NCI-H446 (cell line): ENCODE data around the gene ZBTB18.
"Not testable (repeated sequence)": the region's sequence is repeated elsewhere in the genome, so short reads cannot be mapped to it uniquely, and the experiment has no call there.

Experiments used
- DNase-seq, 2 experiments: peaks; one replicate each; lab custom pipeline; 2025; lab: John Stamatoyannopoulos, UW

The ZBTB18 gene

GRCh38 chr1:244041466-244042120 lies 9.5 kb upstream of the ZBTB18 start:
- DNase-seq = no peak

DNA sequence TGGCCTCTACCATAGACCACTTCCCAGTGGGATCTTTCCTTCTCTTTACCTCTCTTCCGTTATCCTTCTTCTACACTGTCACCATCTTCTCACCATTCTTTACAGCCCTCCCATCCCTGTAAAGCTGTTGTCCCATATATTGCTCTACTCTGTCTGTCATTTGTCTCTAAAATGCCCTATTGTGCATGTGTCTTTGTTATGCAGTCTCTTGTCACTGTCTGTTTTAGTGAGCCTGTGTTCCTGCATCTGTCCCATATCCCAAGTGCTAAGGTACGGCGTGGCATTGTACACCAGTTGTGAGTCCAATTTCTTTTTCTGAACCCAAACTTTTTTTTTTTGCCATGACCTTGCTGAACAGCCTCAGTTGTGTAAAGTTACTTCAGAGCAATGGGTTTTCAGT lies 8.8 kb upstream of the ZBTB18 start:
- DNase-seq = no peak

GRCh38 chr1:244044423-244044822 lies 6.7 kb upstream of the ZBTB18 start:
- DNase-seq = no peak

DNA sequence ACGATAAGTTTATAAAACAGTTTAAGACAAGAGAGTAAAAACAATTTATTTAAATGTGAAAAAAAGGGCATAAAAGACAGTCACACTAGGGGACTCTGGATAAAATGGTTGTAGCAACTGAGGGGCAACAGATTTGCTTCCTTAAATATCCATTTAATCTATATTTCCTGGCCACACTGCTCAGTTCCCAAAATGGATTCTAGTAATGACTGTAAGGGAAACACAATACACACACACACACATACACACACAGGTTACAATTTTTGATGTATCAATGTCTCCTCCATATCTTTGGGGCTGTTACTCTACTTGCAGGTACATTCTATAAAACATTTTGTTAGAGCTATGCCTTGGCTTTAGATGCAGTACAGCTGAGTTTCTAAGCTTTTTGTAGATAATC lies 4.8 kb upstream of the ZBTB18 start:
- DNase-seq = not testable (repeated sequence)

- DNase-seq = no peak
Observed at GRCh38 chr1:244046907-244047611, 4.0 kb upstream of the ZBTB18 start.

DNA sequence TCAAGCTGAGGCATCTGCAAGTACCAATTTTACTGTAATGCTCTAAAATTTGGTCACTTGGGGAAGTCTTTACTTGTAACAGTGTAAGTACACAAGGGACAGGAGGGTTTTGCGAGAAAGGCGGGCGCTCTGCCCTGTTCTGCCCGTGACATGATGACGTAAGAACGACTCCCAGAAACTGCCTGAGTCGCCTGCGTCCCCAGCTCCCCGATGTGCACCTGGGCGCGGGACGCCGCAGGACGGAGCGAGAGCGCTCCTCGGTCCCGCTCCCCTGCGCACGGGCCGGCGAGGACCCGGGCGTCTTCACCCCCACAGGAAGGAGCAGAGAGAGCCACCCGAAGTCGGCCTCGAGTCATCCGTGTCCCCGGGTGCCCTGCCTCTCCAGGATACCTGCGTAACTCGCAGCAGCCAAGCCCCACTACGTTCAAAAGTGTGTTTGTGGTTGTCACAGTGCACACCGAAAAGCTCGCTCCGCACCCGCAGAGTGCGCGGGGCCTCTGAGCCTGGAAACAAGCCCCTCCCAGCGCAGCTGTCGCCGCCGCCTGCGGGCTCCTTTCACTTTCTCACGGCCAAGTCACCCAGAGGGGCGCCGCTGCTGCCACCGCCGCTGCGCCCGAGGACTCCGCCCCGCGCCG lies 3.3 kb upstream of the ZBTB18 start:
- DNase-seq = peak; percentile 31 to 48

DNA sequence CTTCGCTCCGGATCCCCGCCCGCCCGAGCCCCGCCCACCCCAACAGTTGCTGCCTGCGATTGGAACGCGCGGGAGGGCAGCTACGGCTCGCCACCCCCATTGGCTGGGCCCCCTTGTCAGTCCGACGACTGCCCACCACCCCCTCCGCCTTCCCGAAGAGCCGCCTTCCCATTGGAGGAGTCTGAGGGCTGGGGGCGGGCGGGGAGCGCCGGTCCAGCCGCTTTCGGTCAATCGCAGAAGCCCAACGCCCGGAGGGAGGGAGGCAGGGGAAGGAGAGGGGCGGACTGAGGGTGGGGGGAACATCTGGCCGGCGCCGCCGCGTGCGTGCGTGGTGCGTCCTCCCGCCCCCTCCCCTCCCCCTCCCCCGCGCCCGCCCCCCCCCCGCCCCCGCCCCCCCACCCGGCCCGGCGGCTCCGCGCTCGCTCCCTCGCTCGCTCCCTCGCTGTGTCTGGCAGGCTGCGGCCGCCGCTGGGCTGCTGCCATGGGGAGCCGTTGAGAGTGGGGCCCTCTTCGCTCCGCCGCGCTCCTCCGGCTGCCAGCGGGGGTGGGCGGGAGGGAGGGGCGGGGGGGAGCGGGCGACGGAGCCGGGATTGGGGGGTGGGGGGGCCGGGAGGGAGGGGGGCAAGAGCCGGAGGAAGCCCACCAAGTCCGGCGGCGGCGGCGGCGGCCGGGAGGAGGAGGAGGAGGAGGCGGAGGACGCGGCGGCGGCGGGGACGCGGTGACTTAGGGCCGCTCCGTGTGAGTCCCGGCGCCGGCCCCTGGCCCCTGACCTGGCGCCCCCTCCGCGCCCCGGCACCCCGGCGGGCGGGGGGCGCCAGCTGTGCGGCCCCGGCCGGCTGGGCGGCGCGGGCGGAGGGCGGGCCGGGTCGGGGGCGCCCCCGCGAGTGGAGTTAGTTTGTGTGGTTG lies 2.6 kb upstream of the ZBTB18 start:
- DNase-seq = peak; percentile 97 to 100

- DNase-seq = peak; percentile 25 to 56
Observed at GRCh38 chr1:244049162-244050013, 1.7 kb upstream of the ZBTB18 start.

GRCh38 chr1:244050014-244050834 lies 859 bp upstream of the ZBTB18 start:
- DNase-seq = peak in 1 of 2 experiments; percentile 54

GRCh38 chr1:244052016-244052727 lies 1.1 kb downstream of the ZBTB18 start:
- DNase-seq = peak; percentile 31 to 69

DNA sequence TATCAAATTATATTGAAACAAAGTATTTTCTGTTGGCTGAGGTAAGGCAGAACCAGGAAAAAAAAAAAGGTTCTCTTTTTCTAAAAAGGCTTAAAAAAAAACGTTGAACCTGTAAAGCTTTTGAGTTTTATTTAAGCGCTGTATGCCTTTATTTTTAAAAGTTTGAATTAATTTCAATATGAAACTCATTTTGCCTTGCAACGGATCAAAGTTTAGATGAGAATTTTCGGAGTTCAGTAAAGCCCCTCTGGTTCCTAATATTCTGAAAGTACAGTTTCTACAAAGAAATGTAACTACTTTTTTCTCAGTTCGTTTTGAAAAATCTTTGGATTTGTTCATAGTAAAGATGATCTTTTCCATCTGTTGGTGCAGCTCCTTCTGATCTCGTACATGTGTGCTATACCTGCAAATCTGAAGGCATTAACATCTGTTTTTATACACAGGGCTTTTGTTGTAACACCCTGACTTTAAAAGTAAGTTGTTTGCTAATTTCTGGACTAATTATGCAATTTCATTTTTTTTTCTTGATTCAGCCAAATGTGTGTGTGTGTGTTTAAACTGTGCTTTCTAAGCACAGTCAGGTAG lies 1.7 kb downstream of the ZBTB18 start:
- no peak for DNase-seq

DNA sequence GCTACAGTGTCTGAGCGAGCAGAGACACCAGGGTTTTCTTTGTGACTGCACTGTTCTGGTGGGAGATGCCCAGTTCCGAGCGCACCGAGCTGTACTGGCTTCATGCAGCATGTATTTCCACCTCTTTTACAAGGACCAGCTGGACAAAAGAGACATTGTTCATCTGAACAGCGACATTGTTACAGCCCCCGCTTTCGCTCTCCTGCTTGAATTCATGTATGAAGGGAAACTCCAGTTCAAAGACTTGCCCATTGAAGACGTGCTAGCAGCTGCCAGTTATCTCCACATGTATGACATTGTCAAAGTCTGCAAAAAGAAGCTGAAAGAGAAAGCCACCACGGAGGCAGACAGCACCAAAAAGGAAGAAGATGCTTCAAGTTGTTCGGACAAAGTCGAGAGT lies 2.7 kb downstream of the ZBTB18 start:
- DNase-seq = peak; percentile 49 to 63

DNA sequence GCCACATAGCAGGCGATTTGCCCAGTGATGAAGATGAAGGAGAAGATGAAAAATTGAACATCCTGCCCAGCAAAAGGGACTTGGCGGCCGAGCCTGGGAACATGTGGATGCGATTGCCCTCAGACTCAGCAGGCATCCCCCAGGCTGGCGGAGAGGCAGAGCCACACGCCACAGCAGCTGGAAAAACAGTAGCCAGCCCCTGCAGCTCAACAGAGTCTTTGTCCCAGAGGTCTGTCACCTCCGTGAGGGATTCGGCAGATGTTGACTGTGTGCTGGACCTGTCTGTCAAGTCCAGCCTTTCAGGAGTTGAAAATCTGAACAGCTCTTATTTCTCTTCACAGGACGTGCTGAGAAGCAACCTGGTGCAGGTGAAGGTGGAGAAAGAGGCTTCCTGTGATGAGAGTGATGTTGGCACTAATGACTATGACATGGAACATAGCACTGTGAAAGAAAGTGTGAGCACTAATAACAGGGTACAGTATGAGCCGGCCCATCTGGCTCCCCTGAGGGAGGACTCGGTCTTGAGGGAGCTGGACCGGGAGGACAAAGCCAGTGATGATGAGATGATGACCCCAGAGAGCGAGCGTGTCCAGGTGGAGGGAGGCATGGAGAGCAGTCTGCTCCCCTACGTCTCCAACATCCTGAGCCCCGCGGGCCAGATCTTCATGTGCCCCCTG lies 3.3 kb downstream of the ZBTB18 start:
- DNase-seq = peak; percentile 62

DNA sequence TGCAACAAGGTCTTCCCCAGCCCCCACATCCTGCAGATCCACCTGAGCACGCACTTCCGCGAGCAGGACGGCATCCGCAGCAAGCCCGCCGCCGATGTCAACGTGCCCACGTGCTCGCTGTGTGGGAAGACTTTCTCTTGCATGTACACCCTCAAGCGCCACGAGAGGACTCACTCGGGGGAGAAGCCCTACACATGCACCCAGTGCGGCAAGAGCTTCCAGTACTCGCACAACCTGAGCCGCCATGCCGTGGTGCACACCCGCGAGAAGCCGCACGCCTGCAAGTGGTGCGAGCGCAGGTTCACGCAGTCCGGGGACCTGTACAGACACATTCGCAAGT lies 3.8 kb downstream of the ZBTB18 start:
- DNase-seq = peak; percentile 44 to 63

- peak; percentile 14 to 60 for DNase-seq
Observed at GRCh38 chr1:244056577-244056976, 5.5 kb downstream of the ZBTB18 start.

DNA sequence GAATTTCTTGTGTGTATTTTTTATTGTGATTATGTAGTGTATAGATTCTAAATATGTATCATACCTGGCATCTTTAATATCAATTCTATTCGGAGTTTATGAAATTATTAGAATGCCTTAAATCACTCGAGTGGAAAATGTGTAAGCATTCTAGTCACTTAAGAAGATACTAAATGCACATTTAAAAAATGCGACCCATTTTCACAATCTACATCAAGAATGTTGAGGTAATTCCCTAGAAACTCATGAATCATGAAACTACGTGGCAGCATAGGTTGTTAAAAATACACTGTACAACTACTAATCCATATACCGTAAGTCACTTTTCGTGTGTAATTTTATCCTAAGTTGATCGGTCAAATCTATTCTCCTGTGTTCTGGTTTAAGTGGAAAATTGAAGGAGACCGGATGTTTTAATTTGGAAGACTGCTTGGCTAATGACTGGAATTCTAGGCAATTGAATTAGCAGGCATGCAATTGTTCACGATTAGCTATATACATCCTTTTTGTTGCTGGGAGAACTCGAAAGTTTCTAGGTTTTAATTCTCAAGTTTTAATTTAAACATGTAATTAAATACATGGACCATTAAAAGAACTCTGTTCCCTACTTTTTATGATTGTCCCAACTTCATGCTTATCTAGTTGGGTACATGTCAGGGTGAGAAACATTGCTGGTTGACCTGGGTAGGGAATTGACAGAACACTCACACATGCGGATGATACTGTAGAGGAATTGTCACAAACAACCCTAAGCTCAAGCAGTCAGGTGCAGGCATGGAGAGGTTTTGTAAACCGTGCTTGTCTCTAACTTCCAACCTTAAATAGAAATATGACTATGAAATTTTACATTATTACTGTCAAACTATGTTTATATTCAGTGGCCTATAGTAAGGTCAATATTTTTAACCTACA lies 6.6 kb downstream of the ZBTB18 start:
- peak; percentile 46 to 50 for DNase-seq

DNA sequence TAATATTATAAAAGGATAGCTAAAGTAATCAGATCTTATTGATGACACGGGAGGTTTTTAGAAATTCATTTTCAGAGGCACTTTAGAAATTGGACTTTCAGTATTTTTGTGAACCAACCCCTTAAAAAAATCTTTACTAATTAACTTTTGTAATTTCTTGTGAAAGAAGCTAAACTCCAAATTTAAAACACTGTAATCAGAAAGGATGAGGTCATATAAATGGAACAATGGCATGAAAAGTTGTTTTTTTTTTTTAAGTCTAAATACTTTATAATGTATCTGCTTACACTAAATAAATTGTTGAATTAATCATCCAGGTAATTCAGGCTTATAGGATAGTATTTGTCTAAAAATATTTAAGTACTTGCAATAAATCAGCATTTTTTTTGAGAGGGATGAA lies 9.0 kb downstream of the ZBTB18 start:
- no peak for DNase-seq

DNA sequence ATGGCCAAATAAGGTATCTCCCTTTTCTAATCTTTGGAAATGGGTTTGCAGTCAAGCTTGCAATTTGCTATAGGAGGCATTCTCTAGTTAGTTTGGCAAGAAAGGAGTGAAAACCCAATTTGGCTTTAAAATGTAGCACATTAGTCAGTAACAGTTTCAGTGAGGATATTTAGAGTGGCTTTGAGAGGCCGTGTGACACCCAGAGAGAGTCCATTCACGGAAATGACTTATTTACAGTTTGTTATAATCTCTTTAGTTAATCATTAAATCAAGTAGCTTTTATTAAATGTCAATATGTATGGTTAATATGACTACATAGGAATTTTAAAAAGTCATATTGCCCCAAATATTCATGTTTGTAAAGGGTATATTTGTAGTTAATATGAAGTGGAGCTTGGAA lies 9.6 kb downstream of the ZBTB18 start:
- peak; percentile 54 to 55 for DNase-seq
